ENCODE measurements around the gene CYP11A1. TPM values are rescaled to one million over a fixed set of nuclear protein-coding genes. Genes with fewer than 3 reads are reported as not detected.

Gene CYP11A1
- total RNA-seq, 1 donor from 2014 or later, result not detected

DNA sequence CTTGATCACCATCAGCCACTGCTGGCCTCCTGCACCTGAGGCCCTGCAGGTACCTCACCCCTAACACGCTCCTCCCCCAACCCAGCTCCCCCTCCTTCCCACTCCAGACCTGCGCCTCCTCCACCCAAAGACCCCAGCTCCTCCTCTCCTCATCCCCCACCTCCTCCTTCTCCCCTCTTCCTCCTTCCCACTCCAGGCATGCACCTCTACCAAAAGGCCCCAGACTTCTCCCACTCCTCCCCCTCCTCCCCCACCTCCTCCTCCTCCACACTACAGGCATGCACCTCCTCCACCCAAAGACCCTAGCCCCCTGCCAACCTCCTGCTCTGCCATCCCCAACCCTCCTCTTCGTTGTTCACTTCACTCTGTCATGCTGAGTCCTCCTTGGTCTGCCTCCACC, 42.7 kb downstream of the CYP11A1 start:
- DNase-seq (ENCODE audit: low read depth, low spot score), result no peak

DNA sequence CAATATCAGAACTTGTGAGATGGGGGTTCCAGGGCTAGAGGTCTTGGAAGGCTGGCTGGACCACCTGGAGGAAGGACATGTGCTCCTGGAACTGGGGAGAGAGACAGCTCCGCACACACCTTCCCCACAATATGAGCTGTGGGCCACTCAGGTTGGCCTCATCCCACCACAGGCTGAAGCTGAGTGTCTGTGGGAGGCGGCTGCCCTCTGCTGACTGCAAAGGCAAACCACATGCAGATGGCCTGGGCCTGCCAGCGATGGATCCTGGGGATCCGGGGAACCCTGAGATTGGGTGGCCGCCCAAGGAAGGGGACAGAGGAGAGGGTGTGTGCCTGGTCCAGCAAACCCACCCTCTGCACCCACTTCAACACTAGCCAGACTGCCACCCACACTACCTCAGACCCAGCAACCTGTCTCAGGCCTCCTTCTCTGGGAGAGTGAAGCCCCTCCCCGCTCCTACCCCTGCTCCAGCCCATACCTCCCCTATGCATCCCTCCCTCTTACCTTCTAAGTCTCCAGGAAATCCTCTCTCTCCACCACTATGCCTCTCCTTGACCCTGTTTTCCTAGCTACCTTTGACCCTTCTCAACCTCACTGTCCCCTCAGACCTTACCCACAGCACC, 44.8 kb downstream of the CYP11A1 start:
- no peak for DNase-seq (ENCODE audit: low read depth, low spot score)

- no peak for DNase-seq (ENCODE audit: low read depth, low spot score)
These were observed 46.8 kb downstream of the CYP11A1 start for GRCh38 chr15:74320352-74321247.

GRCh38 chr15:74319596-74320351, 47.7 kb downstream of the CYP11A1 start:
- DNase-seq (ENCODE audit: low read depth, low spot score), result no peak

DNA sequence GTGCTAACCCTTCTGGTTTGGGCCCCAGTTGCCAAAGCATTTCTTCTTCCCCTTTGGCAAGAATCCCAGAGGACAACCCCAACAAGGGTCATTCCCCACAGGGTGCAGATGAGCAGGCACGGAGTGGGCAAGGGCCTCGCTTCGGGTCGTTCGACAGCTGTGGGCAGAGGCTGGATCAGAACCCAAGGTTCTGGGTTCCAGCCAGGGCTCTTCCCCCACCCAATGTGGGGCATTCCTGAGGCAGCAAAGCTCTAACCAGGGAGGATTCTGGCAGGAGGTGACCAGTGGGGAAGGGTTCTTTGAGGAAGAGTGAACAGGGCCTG, 48.3 kb downstream of the CYP11A1 start:
- no peak for DNase-seq (ENCODE audit: low read depth, low spot score)

GRCh38 chr15:74318376-74319137, 48.9 kb downstream of the CYP11A1 start:
- no peak for DNase-seq (ENCODE audit: low read depth, low spot score)

DNA sequence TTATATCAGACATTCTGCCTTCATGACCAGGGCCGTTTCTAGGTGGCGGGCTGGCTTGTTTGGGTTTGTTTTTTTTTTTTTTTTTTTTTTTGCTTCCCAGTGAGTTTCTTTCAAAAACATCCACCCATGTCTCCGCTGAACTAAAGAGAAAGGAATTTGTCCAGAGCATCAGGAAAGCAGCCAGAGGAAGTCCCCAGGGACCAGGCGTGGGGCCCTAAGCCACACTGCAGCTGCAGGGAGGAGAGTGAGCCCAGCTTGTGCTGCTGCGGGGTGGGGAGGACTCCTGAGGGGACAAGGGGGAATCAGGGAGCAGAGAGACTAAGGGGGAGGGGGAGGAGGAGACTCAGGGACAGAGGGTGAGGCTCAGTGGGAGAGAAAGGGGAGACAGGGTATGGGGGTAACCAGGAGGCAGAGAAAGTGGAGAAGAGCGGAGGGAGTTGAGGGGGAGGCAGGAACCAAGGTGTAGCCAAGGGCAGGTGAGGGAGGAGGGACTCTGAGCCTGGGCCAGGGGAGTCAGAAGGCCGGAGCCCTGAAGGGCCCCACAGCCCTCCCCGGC, 49.5 kb downstream of the CYP11A1 start:
- DNase-seq (ENCODE audit: low read depth, low spot score), result no peak

- no peak for DNase-seq (ENCODE audit: low read depth, low spot score)
These were observed 51.3 kb downstream of the CYP11A1 start for GRCh38 chr15:74316141-74316540.

DNA sequence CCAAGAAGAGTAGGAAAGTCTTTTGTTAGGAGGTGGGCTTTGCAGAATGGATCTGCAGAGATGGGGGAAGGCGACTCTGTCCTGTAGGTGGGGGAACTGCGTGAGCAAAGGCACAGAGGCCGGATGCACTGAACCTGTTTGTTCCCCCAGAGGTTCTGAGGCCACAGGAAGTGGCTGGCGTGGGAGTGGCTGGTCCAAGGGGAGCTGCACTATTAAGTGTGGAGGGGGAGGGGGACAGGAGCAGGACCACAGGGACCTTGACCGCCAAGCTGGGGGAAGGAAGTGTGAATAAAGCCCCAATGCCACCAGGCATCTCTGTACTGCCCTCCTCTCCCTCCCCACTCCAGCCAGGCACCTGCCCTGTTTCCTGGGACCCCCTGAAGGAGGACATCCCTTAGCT, 51.8 kb downstream of the CYP11A1 start:
- DNase-seq (ENCODE audit: low read depth, low spot score), result no peak

DNA sequence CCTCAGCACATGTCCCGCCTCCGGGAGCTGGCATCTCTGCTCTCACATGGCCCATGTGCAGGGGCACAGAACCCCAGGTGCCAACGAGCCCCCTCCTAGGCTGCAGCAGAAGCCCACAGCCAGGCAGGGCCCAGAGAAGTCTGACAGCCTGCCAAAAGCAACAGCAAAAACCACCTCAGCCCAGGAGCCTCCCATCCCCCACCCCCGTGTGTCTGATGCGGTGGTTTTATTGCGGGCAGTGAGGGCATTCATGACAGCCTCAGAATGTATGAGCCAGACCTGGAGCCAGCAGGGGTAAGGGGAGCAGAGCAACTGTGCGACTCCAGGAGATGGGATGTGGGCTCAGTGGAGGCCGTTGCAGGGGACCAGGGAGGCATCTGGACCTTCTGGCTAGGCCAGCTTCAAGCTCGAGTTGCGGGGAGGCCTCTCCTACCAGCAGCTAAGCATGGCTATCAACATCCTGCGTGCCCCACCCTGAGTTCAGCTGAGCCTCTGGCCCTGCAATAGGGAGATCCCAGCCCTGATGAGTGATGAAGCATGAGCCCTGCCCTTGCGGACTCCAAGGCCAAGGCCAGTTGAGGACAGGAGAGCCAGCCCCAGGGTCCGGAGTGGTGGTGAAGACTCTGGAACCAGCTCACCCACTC, 52.5 kb downstream of the CYP11A1 start:
- no peak for DNase-seq (ENCODE audit: low read depth, low spot score)

DNA sequence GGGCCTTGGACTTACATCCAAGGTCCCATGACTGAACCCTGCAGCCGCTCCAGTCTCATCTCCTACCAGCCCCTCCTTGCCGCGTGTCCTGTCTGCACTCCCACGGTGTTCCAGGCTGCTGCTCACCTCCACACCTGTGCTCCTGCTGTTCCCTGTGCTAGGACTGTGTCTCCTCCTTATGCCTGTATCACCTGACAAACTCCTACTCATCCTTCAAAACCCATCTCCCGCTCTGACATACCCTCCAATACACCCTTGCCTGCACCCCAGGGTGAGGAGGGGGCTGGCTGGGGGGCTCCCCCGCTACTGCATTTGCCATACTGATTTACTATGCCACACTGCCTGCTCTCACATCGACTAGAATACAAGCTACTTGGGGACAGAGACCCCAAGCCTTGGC, 53.6 kb downstream of the CYP11A1 start:
- DNase-seq (ENCODE audit: low read depth, low spot score), result no peak

- DNase-seq (ENCODE audit: low read depth, low spot score), result no peak
These were observed 54.9 kb downstream of the CYP11A1 start for GRCh38 chr15:74312445-74313007.

DNA sequence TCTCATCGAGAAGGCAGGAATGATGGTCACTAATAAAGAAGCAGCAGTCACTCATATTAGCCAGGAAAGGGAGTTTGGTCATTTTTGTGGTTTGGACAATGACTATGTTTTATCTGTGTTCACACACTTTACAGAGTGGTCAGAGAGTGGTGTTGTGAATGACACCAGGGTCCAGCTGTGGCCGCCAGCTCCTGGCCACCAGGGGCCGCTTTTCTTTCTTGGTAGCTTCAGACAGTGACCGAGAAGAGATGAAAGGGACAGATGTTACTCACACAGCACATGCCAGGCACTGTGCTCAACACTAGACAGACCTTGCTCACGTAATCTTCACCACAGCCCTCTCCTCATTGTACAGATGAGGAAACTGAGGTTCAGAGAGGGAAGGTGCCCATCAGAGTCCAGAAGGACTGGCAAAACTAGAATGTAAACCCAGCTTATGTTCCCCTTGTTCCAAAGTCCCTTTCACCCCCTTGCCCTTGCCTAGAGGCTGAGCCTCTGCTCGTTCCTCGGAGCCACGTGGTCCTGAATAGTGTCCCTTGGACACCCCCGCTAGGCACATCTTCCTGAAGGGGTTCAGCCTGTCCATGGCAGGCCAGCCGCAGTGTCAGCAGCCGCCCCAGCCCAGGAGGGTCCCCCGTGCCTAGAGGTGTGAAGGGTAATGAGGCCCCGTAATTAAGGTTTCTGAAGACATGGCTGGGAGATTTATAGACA, 55.6 kb downstream of the CYP11A1 start:
- no peak for DNase-seq (ENCODE audit: low read depth, low spot score)

DNA sequence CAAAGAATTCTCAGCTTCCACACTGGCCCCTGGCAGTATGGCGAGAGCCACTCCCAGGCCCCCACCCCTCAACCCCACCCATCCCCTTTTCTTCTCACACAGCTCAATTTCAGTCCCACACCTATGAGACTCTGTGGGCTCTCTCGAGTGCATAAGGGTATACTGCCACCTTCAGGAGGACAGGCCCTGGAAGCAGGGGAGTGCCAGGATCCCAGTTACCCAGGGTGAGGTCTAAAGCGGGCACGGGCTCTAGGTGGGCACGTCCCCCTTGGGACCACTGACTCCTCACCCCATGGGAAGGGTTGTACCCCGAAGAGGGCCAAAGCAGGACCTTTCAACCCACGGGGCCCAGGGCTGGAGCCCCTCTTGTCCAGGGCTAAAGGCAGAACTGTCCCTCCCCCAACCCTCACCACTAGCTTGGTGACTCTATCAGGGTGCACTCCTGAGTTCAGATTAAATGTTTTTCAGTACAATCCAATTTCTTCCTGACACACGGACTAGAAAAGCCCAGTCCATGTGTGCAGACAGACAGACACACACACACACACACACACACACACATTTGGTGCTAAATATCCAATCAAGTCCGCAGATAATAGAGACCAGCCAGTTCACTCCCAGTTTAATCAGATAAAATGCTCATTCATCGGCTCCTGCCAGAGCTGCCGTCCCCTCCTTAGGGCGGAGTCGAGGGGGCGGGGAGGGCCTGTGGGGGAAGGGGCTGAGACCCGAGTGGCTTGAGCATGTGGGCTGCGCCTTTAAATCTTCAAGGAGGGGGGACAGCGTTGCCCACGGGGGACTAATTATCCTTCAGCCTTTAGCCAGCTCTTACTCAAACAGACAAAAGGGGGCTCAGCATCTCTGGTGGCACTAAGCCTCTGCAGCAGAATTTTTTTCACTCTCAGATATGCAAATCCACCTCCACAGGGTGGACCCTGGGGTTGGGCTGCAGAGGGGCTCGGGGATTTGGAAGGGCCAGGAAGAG, 59.3 kb downstream of the CYP11A1 start:
- no peak for DNase-seq (ENCODE audit: low read depth, low spot score)

DNA sequence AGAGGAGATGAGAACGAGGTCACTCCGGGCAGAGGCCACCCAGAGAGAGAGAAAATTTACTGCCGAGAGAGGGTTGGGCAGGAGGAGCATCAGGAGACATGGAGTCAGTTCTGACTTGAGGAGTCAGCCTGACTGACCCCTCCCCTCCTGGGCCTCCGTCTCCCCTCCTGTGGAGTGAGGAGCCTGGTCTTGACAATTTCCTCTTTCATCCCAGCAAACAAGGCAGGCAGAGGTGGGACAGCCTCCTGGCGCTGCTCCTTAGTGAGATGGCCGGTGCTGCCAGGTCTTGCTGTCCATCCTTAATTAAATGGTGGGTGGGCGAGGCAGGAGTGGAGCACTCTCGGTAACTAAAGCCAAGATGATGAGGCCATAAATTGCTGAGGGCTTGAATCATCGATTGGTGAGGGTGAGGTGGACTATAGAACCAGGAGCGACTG, 60.6 kb downstream of the CYP11A1 start:
- no peak for DNase-seq (ENCODE audit: low read depth, low spot score)

DNA sequence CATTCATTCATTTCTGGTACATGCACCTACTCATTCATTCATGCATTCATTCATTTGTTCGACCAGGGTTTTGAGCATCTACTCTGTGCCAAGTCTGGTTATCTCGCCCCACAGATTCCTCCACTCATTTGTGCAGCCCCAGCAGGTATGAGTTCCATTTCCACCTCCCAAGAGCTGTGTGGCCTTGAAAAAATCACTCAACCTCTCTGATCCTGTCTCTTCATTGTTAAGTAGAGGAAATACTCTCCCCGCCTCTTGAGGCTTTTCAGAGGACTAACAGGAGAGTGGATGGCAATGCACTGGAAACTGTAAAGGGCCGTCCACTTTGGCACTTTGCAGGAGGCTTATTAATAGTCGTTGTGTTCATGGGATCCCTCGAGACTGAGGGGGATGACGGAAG, 61.8 kb downstream of the CYP11A1 start:
- no peak for DNase-seq (ENCODE audit: low read depth, low spot score)

DNA sequence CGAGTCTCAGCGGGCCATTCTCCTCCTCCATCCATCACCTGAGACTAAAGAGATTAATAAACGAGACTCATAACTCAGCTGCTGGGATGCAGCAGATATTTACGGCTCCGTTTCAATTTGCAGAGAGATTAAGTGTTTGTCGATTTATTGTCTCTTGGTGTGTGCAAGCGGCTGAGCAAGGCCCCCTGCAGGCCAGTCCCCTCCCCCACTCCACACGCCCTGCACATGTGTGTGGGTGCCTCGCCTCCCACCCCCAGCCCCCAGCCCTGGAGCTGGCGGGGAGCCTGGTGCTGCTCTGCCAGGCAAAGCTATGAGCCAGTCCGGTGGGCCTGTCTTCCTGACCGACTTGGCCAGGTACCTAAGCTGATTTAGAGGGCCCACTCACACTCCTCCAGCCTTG, 63.0 kb downstream of the CYP11A1 start:
- no peak for DNase-seq (ENCODE audit: low read depth, low spot score)

GRCh38 chr15:74303741-74304309, 63.6 kb downstream of the CYP11A1 start:
- no peak for DNase-seq (ENCODE audit: low read depth, low spot score)

Data from pulmonary artery endothelial cell (primary cell).